K562 (cell line): ENCODE data around the gene INS. TPM values are rescaled to one million over a fixed set of nuclear protein-coding genes. Genes with fewer than 3 reads are reported as not detected.

Source experiments
- ATAC-seq: fragments of 200-7000 bp; cut with Tn5 transposase; 3 replicates; pipeline ENCODE4 v1.9.1; 2020; ENCODE audit warnings: moderate library complexity
- BruUV-seq: library from RNA; stranded (reverse); fragments of 400-500 nt; replicated peaks from 2 replicates; lab custom pipeline; 2021; lab: Mats Ljungman, UMichigan
- CTCF ChIA-PET: fragments of 300-600 bp; formaldehyde crosslinking; extraction: SDS; loops from one replicate; lab custom pipeline; 2021; ENCODE audit warnings: low intra/inter-chr PET ratio; lab: Yijun Ruan, JAX
- POLR2A ChIA-PET: fragments of 300-600, 350-650 bp; sonication (Branson Sonifier 250); formaldehyde crosslinking; extraction: SDS; loops from one replicate; lab custom pipeline; 2021; ENCODE audit warnings: antibody characterized with exemption, inconsistent platforms; lab: Yijun Ruan, JAX
- DNase-seq, 4 experiments: peaks; one replicate each; pipeline versions ENCODE4 v3.0.0 to v3.0.0-alpha.2; 2011 to 2018; ENCODE audit warnings: low spot score in 3 of 4, mixed read lengths in 3 of 4; ENCODE audit errors: extremely low read depth in 1 of 4
- FAIRE-seq: peaks from 2 replicates; lab custom pipeline; 2011; peaks lifted over from hg19 to GRCh38; lab: Jason Lieb, UNC
- H2AFZ ChIP-seq: 2 replicates; pipeline ENCODE4 v1.6.0; 2011; ENCODE audit warnings: low read depth, low read length, control low read depth, inconsistent platforms
- H3K27ac ChIP-seq: fragments of 200-600 bp; 3 replicates; pipeline ENCODE4 v1.8.0; 2011; ENCODE audit warnings: low read depth, mild to moderate bottlenecking, control low read depth, inconsistent platforms, low read length, moderate library complexity, mixed read lengths; ENCODE audit errors: extremely low read depth
- H3K27me3 ChIP-seq, 2 experiments: fragments of 300-600 bp in 1 of 2; 2 replicates in 1 of 2; 3 replicates in 1 of 2; pipeline versions ENCODE4 v1.6.0 to v1.8.0; 2011; ENCODE audit warnings: inconsistent platforms in 2 of 2, low read length in 2 of 2, mild to moderate bottlenecking in 1 of 2, mixed read lengths in 1 of 2, moderate library complexity in 1 of 2; ENCODE audit not compliant: control insufficient read depth in 2 of 2, insufficient read depth in 2 of 2
- H3K36me3 ChIP-seq: fragments of 300-600 bp; 3 replicates; pipeline ENCODE4 v1.8.0; 2011; ENCODE audit warnings: mild to moderate bottlenecking, low read length, inconsistent platforms; ENCODE audit not compliant: control insufficient read depth, insufficient read depth
- H3K4me1 ChIP-seq, 2 experiments: fragments of 200-600 bp in 1 of 2; replicated peaks in 1 of 2; 2 replicates in 1 of 2; 3 replicates in 1 of 2; pipeline versions ENCODE4 v1.5.1 to v1.8.0; 2011; ENCODE audit warnings: inconsistent platforms in 2 of 2, low read length in 2 of 2, mild to moderate bottlenecking in 1 of 2, mixed read lengths in 1 of 2, moderate library complexity in 1 of 2; ENCODE audit not compliant: control insufficient read depth in 2 of 2, insufficient read depth in 2 of 2
- H3K4me2 ChIP-seq: 2 replicates; pipeline ENCODE4 v1.6.1; 2011; ENCODE audit warnings: low read length, control low read depth, inconsistent platforms, mixed read lengths; ENCODE audit not compliant: insufficient read depth
- H3K4me3 ChIP-seq: fragments of 200-600 bp; sonication (generic), shearing (Covaris generic); 2 replicates; pipeline ENCODE4 v1.5.1; 2016; ENCODE audit warnings: control low read depth, inconsistent platforms
- H3K79me2 ChIP-seq: fragments of 200-600 bp; 3 replicates; pipeline ENCODE4 v1.8.0; 2011; ENCODE audit warnings: low read length, inconsistent platforms; ENCODE audit not compliant: control insufficient read depth, insufficient read depth
- H3K9ac ChIP-seq, 2 experiments: 2 replicates each; pipeline versions ENCODE4 v1.6.0 to v1.6.1; 2011; ENCODE audit warnings: low read depth in 2 of 2, low read length in 2 of 2, control low read depth in 1 of 2, inconsistent platforms in 1 of 2, mild to moderate bottlenecking in 1 of 2, mixed read lengths in 1 of 2; ENCODE audit not compliant: insufficient read depth in 1 of 2
- H3K9me1 ChIP-seq: one replicate; pipeline ENCODE4 v1.6.0; 2011; ENCODE audit warnings: inconsistent platforms, mild to moderate bottlenecking, low read length, moderate library complexity; ENCODE audit not compliant: control insufficient read depth, insufficient read depth
- H3K9me3 ChIP-seq: replicated peaks from 2 replicates; pipeline ENCODE4 v1.5.1; 2011; ENCODE audit warnings: low read depth, low read length, inconsistent platforms; ENCODE audit not compliant: control insufficient read depth, insufficient read depth
- H4K20me1 ChIP-seq: replicated peaks from 2 replicates; pipeline ENCODE4 v1.6.1; 2011; ENCODE audit warnings: low read length, inconsistent platforms, mixed read lengths; ENCODE audit not compliant: control insufficient read depth, insufficient read depth
- CHD2 ChIP-seq: IDR thresholded peaks from 2 replicates; pipeline ENCODE4 v1.6.1; 2011; ENCODE audit warnings: low read depth, low read length
- EGR1 ChIP-seq: fragments of 450-650 bp; conservative IDR thresholded peaks from 2 replicates; pipeline ENCODE4 v1.6.1; 2017; ENCODE audit warnings: mild to moderate bottlenecking
- NFATC3 ChIP-seq: fragments of 450-650 bp; IDR thresholded peaks from 2 replicates; pipeline ENCODE4 v1.6.1; 2017; ENCODE audit warnings: mild to moderate bottlenecking
- TCF7 ChIP-seq: sonication (generic); IDR thresholded peaks from 2 replicates; pipeline ENCODE4 v1.6.1; 2016; ENCODE audit warnings: antibody characterized with exemption, borderline replicate concordance
- XRCC4 ChIP-seq: IDR thresholded peaks from one replicate; pipeline ENCODE4 v1.6.1; 2011; ENCODE audit not compliant: insufficient read depth, insufficient read length; ENCODE audit errors: extremely low read depth
- ZFP36 ChIP-seq: fragments of 150-350 bp; IDR thresholded peaks from 2 replicates; pipeline ENCODE4 v1.6.1; 2018; ENCODE audit warnings: low read length, low read depth; ENCODE audit not compliant: partially characterized antibody
- ZNF165 ChIP-seq: fragments of 250-450 bp; sonication (Bioruptor Pico); IDR thresholded peaks from 2 replicates; pipeline ENCODE4 v1.4.0; 2020; ENCODE audit warnings: borderline replicate concordance
- ZNF41 ChIP-seq: fragments of 250-450 bp; sonication (Bioruptor Pico); conservative IDR thresholded peaks from 2 replicates; pipeline ENCODE4 v1.4.0; 2020; ENCODE audit warnings: mild to moderate bottlenecking
- WGBS: fragments of 100-300 bp; shearing (Covaris generic); methylation state at CpG from one replicate; pipeline ENCODE4 v1.1.6; 2016; ENCODE audit warnings: low coverage, mixed read lengths; ENCODE audit not compliant: insufficient coverage; ENCODE audit errors: missing lambda C conversion rate; 5-methylcytosine and 5-hydroxymethylcytosine counted together
- in situ Hi-C: fragments of 300-500 bp; cut with MboI; formaldehyde crosslinking; loops from 4 replicates; pipeline ENCODE4 v1.15.0; 2018; ENCODE audit warnings: inconsistent platforms, mixed read lengths
- intact Hi-C: fragments of 100-400 bp; cut with micrococcal nuclease; formaldehyde crosslinking; loops from 2 replicates; pipeline ENCODE4 v1.14.2; 2022
- polyA plus RNA-seq, 8 experiments: library from polyadenylated mRNA; depleted of rRNA in 4 of 8; stranded (reverse) in 5 of 8; unstranded in 3 of 8; fragments of >200 nt; fragmentation: Nextera tagmentation in 2 of 8; fragmentation: Illumina TruSeq in 1 of 8; extraction: Ambion mirVana in 2 of 8; extraction: Trizol in 1 of 8; gene quantifications; 2 replicates each; pipeline versions ENCODE4 v1.2.1 to v1.2.3, GENCODE V29; 2011 to 2014; ENCODE audit warnings: inconsistent platforms in 1 of 8, missing spikeins in 1 of 8
- total RNA-seq, 7 experiments: library from RNA; depleted of rRNA in 6 of 7; stranded (reverse); fragments of >200 nt in 6 of 7; fragmentation: Illumina TruSeq in 2 of 7; extraction: Trizol in 2 of 7; gene quantifications; 2 replicates each; pipeline versions ENCODE4 v1.2.1 to v1.2.3, GENCODE V29; 2011 to 2021; ENCODE audit warnings: low replicate concordance in 1 of 7

The INS gene
- total and polyA plus RNA-seq, 9 of the 15 experiments (the other 6 are each of a cell fraction or from before 2014, with no cell fraction given), result not detected

- no peaks in the 10 kb centered on the region for H3K9me3 ChIP-seq
- 2% methylated on average over 6 of the region's 7 CpGs for whole genome bisulfite sequencing
- no peaks in the 10 kb centered on the region for H3K9me1 ChIP-seq
- H2AFZ ChIP-seq, result no peak overlapping the region
- BruUV-seq, result no TSS peak
- intact Hi-C loops, result loop anchor here (5.0 kb wide), 1 partner anchor 327 kb away; no protein-coding TSS in a partner anchor
- no peaks in the 10 kb centered on the region for H3K36me3 ChIP-seq
- no peak for DNase-seq
- no peak for ATAC-seq
- in situ Hi-C loops, result loop anchor here (10.0 kb wide), 2 partner anchors 299 to 459 kb away; partner anchors contain the start of genes KRTAP5-6 and LSP1
- ChIA-PET CTCF (interaction anchor here (0.6 kb wide), 1 partner anchor 329 kb away, joined by 3 read pairs; no protein-coding TSS in a partner anchor), POLR2A (interaction anchor here (0.6 kb wide), 1 partner anchor 113 kb away, joined by 5 read pairs; no protein-coding TSS in a partner anchor)
- H3K4me2 ChIP-seq, result no peak overlapping the region
- peaks cover 0 to 23% of the 10 kb centered on the region in 2 experiments; a peak in 3 of 5 replicates for H3K27me3 ChIP-seq
- H3K4me1 ChIP-seq, result peaks cover 0 to 38% of the 10 kb centered on the region in 2 experiments; a peak in 1 of 5 replicates
- no peaks in the 10 kb centered on the region for H3K79me2 ChIP-seq
- no peak overlapping the region for H3K27ac ChIP-seq
- H4K20me1 ChIP-seq, result peaks cover 18% of the 10 kb centered on the region; the same call in 1 of the 2 replicates
- H3K4me3 ChIP-seq, result no peak overlapping the region
- TF ChIP-seq ZFP36 (peak; percentile 75), ZNF41 (no peak)
- TF ChIP-seq, all 486 proteins: peak for 1
- H3K9ac ChIP-seq, result no peak overlapping the region; a peak in 1 of 4 replicates
- no peak for FAIRE-seq
These were observed 6.8 kb downstream of the INS start for GRCh38 chr11:2154195-2154585.

GRCh38 chr11:2153581-2154194 lies 7.3 kb downstream of the INS start:
- no TSS peak for BruUV-seq
- ATAC-seq, result no peak
- H3K27me3 ChIP-seq, result peaks cover 0 to 28% of the 10 kb centered on the region in 2 experiments; a peak in 3 of 5 replicates
- no peaks in the 10 kb centered on the region for H3K79me2 ChIP-seq
- no peaks in the 10 kb centered on the region for H3K9me3 ChIP-seq
- H3K9ac ChIP-seq, result no peak overlapping the region; a peak in 1 of 4 replicates
- H3K4me1 ChIP-seq, result peaks cover 0 to 36% of the 10 kb centered on the region in 2 experiments; a peak in 1 of 5 replicates
- no peak overlapping the region for H3K4me3 ChIP-seq
- intact Hi-C loops, result loop anchor here (5.0 kb wide), 1 partner anchor 326 kb away; no protein-coding TSS in a partner anchor
- POLR2A ChIA-PET, result interaction anchor here (0.6 kb wide), 1 partner anchor 113 kb away, joined by 5 read pairs; no protein-coding TSS in a partner anchor
- CTCF ChIA-PET, result interaction anchor here (0.6 to 0.7 kb wide), 2 partner anchors 329 to 449 kb away, joined by 3 to 5 read pairs; no protein-coding TSS in a partner anchor
- no peak overlapping the region for H2AFZ ChIP-seq
- no peak overlapping the region for H3K4me2 ChIP-seq
- H4K20me1 ChIP-seq, result peaks cover 21% of the 10 kb centered on the region; the same call in 1 of the 2 replicates
- no peak for DNase-seq
- TF ChIP-seq TCF7 (no peak), EGR1 (no peak), CHD2 (no peak), NFATC3 (no peak), XRCC4 (no peak), ZNF165 (CRISPR knock-in tag) (no peak)
- TF ChIP-seq, all 486 proteins: peak for 0
- no peak for FAIRE-seq
- in situ Hi-C loops, result loop anchor here (10.0 kb wide), 2 partner anchors 299 to 459 kb away; partner anchors contain the start of genes KRTAP5-6 and LSP1
- WGBS, result 5% methylated on average over 14 of the region's 14 CpGs
- Histone ChIP-seq H3K9me1 (no peaks in the 10 kb centered on the region), H3K27ac (no peak overlapping the region), H3K36me3 (no peaks in the 10 kb centered on the region)
